K562 (cell line): Measurements from ENCODE around the gene CLDN20. TPM values are rescaled to one million over a fixed set of nuclear protein-coding genes. Genes with fewer than 3 reads are reported as not detected.

Experiments
- ATAC-seq: fragments of 200-7000 bp; cut with Tn5 transposase; 3 replicates; pipeline ENCODE4 v1.9.1; 2020; ENCODE audit warnings: moderate library complexity
- BruUV-seq: library from RNA; stranded (reverse); fragments of 400-500 nt; replicated peaks from 2 replicates; lab custom pipeline; 2021; lab: Mats Ljungman, UMichigan
- CTCF ChIA-PET: fragments of 300-600 bp; formaldehyde crosslinking; extraction: SDS; loops from one replicate; lab custom pipeline; 2021; ENCODE audit warnings: low intra/inter-chr PET ratio; lab: Yijun Ruan, JAX
- POLR2A ChIA-PET: fragments of 300-600, 350-650 bp; sonication (Branson Sonifier 250); formaldehyde crosslinking; extraction: SDS; loops from one replicate; lab custom pipeline; 2021; ENCODE audit warnings: antibody characterized with exemption, inconsistent platforms; lab: Yijun Ruan, JAX
- DNase-seq, 4 experiments: peaks; one replicate each; pipeline versions ENCODE4 v3.0.0 to v3.0.0-alpha.2; 2011 to 2018; ENCODE audit warnings: low spot score in 3 of 4, mixed read lengths in 3 of 4; ENCODE audit errors: extremely low read depth in 1 of 4
- FAIRE-seq: peaks from 2 replicates; lab custom pipeline; 2011; peaks lifted over from hg19 to GRCh38; lab: Jason Lieb, UNC
- H2AFZ ChIP-seq: 2 replicates; pipeline ENCODE4 v1.6.0; 2011; ENCODE audit warnings: low read depth, low read length, control low read depth, inconsistent platforms
- H3K27ac ChIP-seq: fragments of 200-600 bp; 3 replicates; pipeline ENCODE4 v1.8.0; 2011; ENCODE audit warnings: low read depth, mild to moderate bottlenecking, control low read depth, inconsistent platforms, low read length, moderate library complexity, mixed read lengths; ENCODE audit errors: extremely low read depth
- H3K27me3 ChIP-seq, 2 experiments: fragments of 300-600 bp in 1 of 2; 2 replicates in 1 of 2; 3 replicates in 1 of 2; pipeline versions ENCODE4 v1.6.0 to v1.8.0; 2011; ENCODE audit warnings: inconsistent platforms in 2 of 2, low read length in 2 of 2, mild to moderate bottlenecking in 1 of 2, mixed read lengths in 1 of 2, moderate library complexity in 1 of 2; ENCODE audit not compliant: control insufficient read depth in 2 of 2, insufficient read depth in 2 of 2
- H3K36me3 ChIP-seq: fragments of 300-600 bp; 3 replicates; pipeline ENCODE4 v1.8.0; 2011; ENCODE audit warnings: mild to moderate bottlenecking, low read length, inconsistent platforms; ENCODE audit not compliant: control insufficient read depth, insufficient read depth
- H3K4me1 ChIP-seq, 2 experiments: fragments of 200-600 bp in 1 of 2; replicated peaks in 1 of 2; 2 replicates in 1 of 2; 3 replicates in 1 of 2; pipeline versions ENCODE4 v1.5.1 to v1.8.0; 2011; ENCODE audit warnings: inconsistent platforms in 2 of 2, low read length in 2 of 2, mild to moderate bottlenecking in 1 of 2, mixed read lengths in 1 of 2, moderate library complexity in 1 of 2; ENCODE audit not compliant: control insufficient read depth in 2 of 2, insufficient read depth in 2 of 2
- H3K4me2 ChIP-seq: 2 replicates; pipeline ENCODE4 v1.6.1; 2011; ENCODE audit warnings: low read length, control low read depth, inconsistent platforms, mixed read lengths; ENCODE audit not compliant: insufficient read depth
- H3K4me3 ChIP-seq: fragments of 200-600 bp; sonication (generic), shearing (Covaris generic); 2 replicates; pipeline ENCODE4 v1.5.1; 2016; ENCODE audit warnings: control low read depth, inconsistent platforms
- H3K79me2 ChIP-seq: fragments of 200-600 bp; 3 replicates; pipeline ENCODE4 v1.8.0; 2011; ENCODE audit warnings: low read length, inconsistent platforms; ENCODE audit not compliant: control insufficient read depth, insufficient read depth
- H3K9ac ChIP-seq, 2 experiments: 2 replicates each; pipeline versions ENCODE4 v1.6.0 to v1.6.1; 2011; ENCODE audit warnings: low read depth in 2 of 2, low read length in 2 of 2, control low read depth in 1 of 2, inconsistent platforms in 1 of 2, mild to moderate bottlenecking in 1 of 2, mixed read lengths in 1 of 2; ENCODE audit not compliant: insufficient read depth in 1 of 2
- H3K9me1 ChIP-seq: one replicate; pipeline ENCODE4 v1.6.0; 2011; ENCODE audit warnings: inconsistent platforms, mild to moderate bottlenecking, low read length, moderate library complexity; ENCODE audit not compliant: control insufficient read depth, insufficient read depth
- H3K9me3 ChIP-seq: replicated peaks from 2 replicates; pipeline ENCODE4 v1.5.1; 2011; ENCODE audit warnings: low read depth, low read length, inconsistent platforms; ENCODE audit not compliant: control insufficient read depth, insufficient read depth
- H4K20me1 ChIP-seq: replicated peaks from 2 replicates; pipeline ENCODE4 v1.6.1; 2011; ENCODE audit warnings: low read length, inconsistent platforms, mixed read lengths; ENCODE audit not compliant: control insufficient read depth, insufficient read depth
- ZNF277 ChIP-seq: fragments of 250-450 bp; sonication (Bioruptor Pico); IDR thresholded peaks from 2 replicates; pipeline ENCODE4 v1.8.0; 2022; ENCODE audit warnings: inconsistent platforms, mild to moderate bottlenecking, moderate library complexity, borderline replicate concordance
- ZNF384 ChIP-seq: IDR thresholded peaks from 2 replicates; pipeline ENCODE4 v1.6.1; 2012; ENCODE audit warnings: low read depth, low read length, improper control_type of control experiment
- in situ Hi-C: fragments of 300-500 bp; cut with MboI; formaldehyde crosslinking; loops from 4 replicates; pipeline ENCODE4 v1.15.0; 2018; ENCODE audit warnings: inconsistent platforms, mixed read lengths
- intact Hi-C: fragments of 100-400 bp; cut with micrococcal nuclease; formaldehyde crosslinking; loops from 2 replicates; pipeline ENCODE4 v1.14.2; 2022
- polyA plus RNA-seq, 8 experiments: library from polyadenylated mRNA; depleted of rRNA in 4 of 8; stranded (reverse) in 5 of 8; unstranded in 3 of 8; fragments of >200 nt; fragmentation: Nextera tagmentation in 2 of 8; fragmentation: Illumina TruSeq in 1 of 8; extraction: Ambion mirVana in 2 of 8; extraction: Trizol in 1 of 8; gene quantifications; 2 replicates each; pipeline versions ENCODE4 v1.2.1 to v1.2.3, GENCODE V29; 2011 to 2014; ENCODE audit warnings: inconsistent platforms in 1 of 8, missing spikeins in 1 of 8
- total RNA-seq, 7 experiments: library from RNA; depleted of rRNA in 6 of 7; stranded (reverse); fragments of >200 nt in 6 of 7; fragmentation: Illumina TruSeq in 2 of 7; extraction: Trizol in 2 of 7; gene quantifications; 2 replicates each; pipeline versions ENCODE4 v1.2.1 to v1.2.3, GENCODE V29; 2011 to 2021; ENCODE audit warnings: low replicate concordance in 1 of 7

Gene CLDN20
- total and polyA plus RNA-seq, 9 of the 15 experiments (the other 6 are each of a cell fraction or from before 2014, with no cell fraction given), result not detected

GRCh38 chr6:155271145-155271544 is 7.3 kb downstream of the CLDN20 start:
- ChIA-PET CTCF (no interaction called here), POLR2A (interaction anchor here (0.7 to 1.3 kb wide), 2 partner anchors 9 to 12 kb away, joined by 3 to 5 read pairs; no protein-coding TSS in a partner anchor)
- DNase-seq (no peak), FAIRE-seq (no peak), ATAC-seq (no peak)
- no peaks in the 10 kb centered on the region for H4K20me1 ChIP-seq
- TF ChIP-seq ZNF277 (CRISPR knock-in tag) (no peak), ZNF384 (no peak)
- H3K4me3 ChIP-seq, result no peak overlapping the region
- H3K36me3 ChIP-seq, result peaks cover 65% of the 10 kb centered on the region
- H3K9ac ChIP-seq, result no peak overlapping the region
- no TSS peak for BruUV-seq
- H3K4me1 ChIP-seq, result peaks cover 0 to 7% of the 10 kb centered on the region in 2 experiments; a peak in 2 of 5 replicates
- no peaks in the 10 kb centered on the region for H3K27me3 ChIP-seq
- in situ Hi-C loops (no loop called here), intact Hi-C loops (no loop called here)
- no peaks in the 10 kb centered on the region for H3K9me3 ChIP-seq
- H3K27ac ChIP-seq, result no peak overlapping the region
- no peaks in the 10 kb centered on the region for H3K9me1 ChIP-seq
- H2AFZ ChIP-seq, result no peak overlapping the region
- no peaks in the 10 kb centered on the region; the same call in 2 of the 3 replicates for H3K79me2 ChIP-seq
- no peak overlapping the region for H3K4me2 ChIP-seq
